ENCODE results near the gene PLA2G4B. TPM values are rescaled to one million over a fixed set of nuclear protein-coding genes. Genes with fewer than 3 reads are reported as not detected.
A peak's percentile ranks its signal among the peaks of the same experiment; 100 is the strongest.

The PLA2G4B gene
- total and polyA plus RNA-seq, 2 of the 8 experiments (the other 6 are each of a cell fraction or from before 2014, with no cell fraction given): 4.2 to 9.2 TPM

DNA sequence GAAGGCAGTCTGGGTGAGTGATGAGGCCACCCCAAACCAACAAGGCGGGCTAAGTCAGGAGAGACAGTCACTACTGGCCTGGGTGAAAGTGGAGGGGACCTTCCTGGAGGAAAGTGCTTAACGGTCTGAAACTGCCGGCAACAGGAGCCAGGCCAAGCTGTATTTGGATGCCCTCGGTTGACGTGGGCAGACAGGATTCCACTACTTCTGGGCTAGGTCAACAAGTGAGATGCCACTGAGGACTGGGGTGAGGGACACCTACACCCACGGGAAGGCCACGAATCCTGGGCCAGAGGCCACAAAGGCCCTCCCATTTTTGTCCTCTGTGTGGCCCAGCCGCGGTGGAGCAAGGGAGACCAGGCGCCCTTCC, 42.9 kb downstream of the PLA2G4B start:
- Histone ChIP-seq H3K23ac (ENCODE audit: insufficient read length) (no peak overlapping the region), H2BK5ac (ENCODE audit: low read depth, low read length) (no peak overlapping the region), H2BK12ac (ENCODE audit: low read depth, low read length) (peak overlapping the region; percentile 2; the same call in 1 of the 2 replicates), H3K9ac (replicated peaks in 1 of 4; ENCODE audit: extremely low read depth in 1 of 4, low read depth in 3 of 4, low read length in 3 of 4) (no peak overlapping the region; a peak in 1 of 7 replicates), H3K27ac (ENCODE audit: low read depth, low read length) (no peak overlapping the region), H2BK15ac (ENCODE audit: low read length) (peak overlapping the region; percentile 1; the same call in 1 of the 2 replicates), H3K4me3 (ENCODE audit: extremely low read depth in 1 of 4, insufficient read depth in 2 of 4, low read depth in 3 of 4, low read length in 4 of 4) (peak overlapping the region in 1 of 4 experiments; percentile 68; a peak in 3 of 8 replicates), H3K36me3 (ENCODE audit: control insufficient read depth in 2 of 4, insufficient read depth in 4 of 4, low read length in 3 of 4) (no peaks in the 10 kb centered on the region), H2AK5ac (ENCODE audit: low read depth, low read length) (0 out of 2 replicates have a peak overlapping the region, but pooled peaks have one; percentile 7), H3K4me1 (replicated peaks in 1 of 4; ENCODE audit: control insufficient read depth in 3 of 4, insufficient read depth in 4 of 4, low read length in 3 of 4) (peaks cover 0 to 9% (median 4%) of the 10 kb centered on the region in 4 experiments; a peak in 5 of 7 replicates), H2BK120ac (replicated peaks; ENCODE audit: low read depth, low read length) (no peak overlapping the region), H3K56ac (replicated peaks; ENCODE audit: insufficient read length, low read depth, low read length) (no peak overlapping the region), H3K4ac (replicated peaks; ENCODE audit: insufficient read length, low read depth, low read length) (no peak overlapping the region), H3K79me2 (ENCODE audit: control insufficient read depth in 1 of 2, insufficient read depth in 2 of 2, low read length in 2 of 2) (no peaks in the 10 kb centered on the region), H3K9me3 (ENCODE audit: insufficient read depth in 2 of 2, low read depth in 1 of 2, low read length in 1 of 2) (no peaks in the 10 kb centered on the region), H3K18ac (ENCODE audit: extremely low read depth, low read length) (no peak overlapping the region), H3K4me2 (ENCODE audit: insufficient read depth in 1 of 2, low read depth in 2 of 2, low read length in 2 of 2) (peak overlapping the region; percentile 69 to 78), H3K23me2 (ENCODE audit: low read depth, low read length) (peaks cover 4% of the 10 kb centered on the region; the same call in 1 of the 2 replicates), H4K20me1 (replicated peaks in 1 of 2; ENCODE audit: control insufficient read depth in 1 of 2, insufficient read depth in 2 of 2, low read length in 2 of 2) (peaks cover 0 to 2% of the 10 kb centered on the region in 2 experiments), H4K91ac (replicated peaks; ENCODE audit: insufficient read length, low read length) (peak overlapping the region; percentile 1), H4K8ac (ENCODE audit: extremely low read depth, insufficient read depth, low read length) (peak overlapping the region; percentile 11; the same call in 1 of the 2 replicates), H3K14ac (ENCODE audit: insufficient read length) (no peak overlapping the region), H2AFZ (ENCODE audit: low read length) (peak overlapping the region; percentile 36; the same call in 1 of the 2 replicates), H2BK20ac (ENCODE audit: low read length) (0 out of 2 replicates have a peak overlapping the region, but pooled peaks have one; percentile 48), H3K27me3 (replicated peaks in 1 of 4; ENCODE audit: control insufficient read depth in 3 of 4, extremely low read depth in 1 of 4, insufficient read depth in 3 of 4, low read length in 3 of 4) (peaks cover 21 to 36% (median 31%) of the 10 kb centered on the region in 4 experiments), H3K79me1 (ENCODE audit: low read depth, low read length) (no peaks in the 10 kb centered on the region), H4K5ac (ENCODE audit: insufficient read length, low read depth, low read length) (no peak overlapping the region)
- WGBS, 2 experiments (ENCODE audit: extremely low coverage in 1 of 2, insufficient coverage in 1 of 2, insufficient read length in 1 of 2, insufficient replicate concordance in 2 of 2, low coverage in 1 of 2, low lambda C conversion rate in 2 of 2, missing lambda C conversion rate in 1 of 2): 45% methylated on average over 10 of the region's 10 CpGs; no CpG with 5 or more reads in 1 of the 2 experiments
- FAIRE-seq (no peak), DNase-seq (ENCODE audit: low read depth in 1 of 2, low spot score in 2 of 2) (no peak)
- ChIA-PET POLR2A (ENCODE audit: partially characterized antibody) (interaction anchor here (0.8 to 3.2 kb wide), 7 partner anchors 10 to 296 kb away, joined by 3 to 11 read pairs (median 4); partner anchors contain the start of gene JMJD7), CTCF (ENCODE audit: partially characterized antibody) (interaction anchor here (0.8 to 7.9 kb wide), 9 partner anchors 11 to 108 kb away, joined by 3 to 58 read pairs (median 5); partner anchors contain the start of gene MAPKBP1)
- TF ChIP-seq JUN (IDR thresholded peaks at IDR 0.05; ENCODE audit: low read depth, low read length) (no peak), SP1 (IDR thresholded peaks at IDR 0.05; ENCODE audit: low read depth, low read length) (no peak), NRF1 (IDR thresholded peaks at IDR 0.05; ENCODE audit: low read depth, low read length) (no peak)
